Glomerular endothelial cell (primary cell): Measurements from ENCODE around the gene SSRP1. TPM values are rescaled to one million over a fixed set of nuclear protein-coding genes. Genes with fewer than 3 reads are reported as not detected.
"Not testable (repeated sequence)": the region's sequence is repeated elsewhere in the genome, so short reads cannot be mapped to it uniquely, and the experiment has no call there.

Experiments used
- DNase-seq: peaks from one replicate; pipeline ENCODE4 v3.0.0-alpha.2; 2011; ENCODE audit warnings: low read depth, low spot score; ENCODE audit errors: extremely low read depth
- total RNA-seq: library from RNA; depleted of rRNA; stranded (reverse); fragments of >200 nt; gene quantifications from 2 replicates; pipeline ENCODE4 v1.2.3, GENCODE V29; 2015

The SSRP1 gene
- total RNA-seq, 1 donor from 2014 or later = 95.7 TPM

GRCh38 chr11:57303990-57304579 lies 31.6 kb downstream of the SSRP1 start:
- DNase-seq = no peak

GRCh38 chr11:57303280-57303989 lies 32.3 kb downstream of the SSRP1 start:
- no peak for DNase-seq

- no peak for DNase-seq
Observed at GRCh38 chr11:57302489-57302888, 33.2 kb downstream of the SSRP1 start.

GRCh38 chr11:57301711-57302423 lies 33.8 kb downstream of the SSRP1 start:
- DNase-seq = no peak

GRCh38 chr11:57300785-57301184 lies 34.9 kb downstream of the SSRP1 start:
- DNase-seq = no peak

- no peak for DNase-seq
Observed at GRCh38 chr11:57299150-57299737, 36.4 kb downstream of the SSRP1 start.

GRCh38 chr11:57297221-57297620 lies 38.5 kb downstream of the SSRP1 start:
- DNase-seq = no peak

GRCh38 chr11:57296205-57296604 lies 39.5 kb downstream of the SSRP1 start:
- DNase-seq = not testable (repeated sequence)

- DNase-seq = no peak
Observed at GRCh38 chr11:57294225-57295131, 41.2 kb downstream of the SSRP1 start.

- DNase-seq = no peak
Observed at GRCh38 chr11:57290288-57290687, 45.4 kb downstream of the SSRP1 start.

GRCh38 chr11:57288771-57289579 lies 46.7 kb downstream of the SSRP1 start:
- no peak for DNase-seq

GRCh38 chr11:57287884-57288283 lies 47.8 kb downstream of the SSRP1 start:
- no peak for DNase-seq

GRCh38 chr11:57283231-57283990 lies 52.3 kb downstream of the SSRP1 start:
- no peak for DNase-seq

GRCh38 chr11:57281546-57281945 lies 54.1 kb downstream of the SSRP1 start:
- not testable (repeated sequence) for DNase-seq

- no peak for DNase-seq
Observed at GRCh38 chr11:57279116-57279515, 56.6 kb downstream of the SSRP1 start.

- DNase-seq = no peak
Observed at GRCh38 chr11:57278721-57279095, 57.0 kb downstream of the SSRP1 start.

- DNase-seq = peak; percentile 60
Observed at GRCh38 chr11:57277845-57278720, 57.6 kb downstream of the SSRP1 start.
